ENCODE measurements around the gene SLC38A1.

Gene SLC38A1

DNA sequence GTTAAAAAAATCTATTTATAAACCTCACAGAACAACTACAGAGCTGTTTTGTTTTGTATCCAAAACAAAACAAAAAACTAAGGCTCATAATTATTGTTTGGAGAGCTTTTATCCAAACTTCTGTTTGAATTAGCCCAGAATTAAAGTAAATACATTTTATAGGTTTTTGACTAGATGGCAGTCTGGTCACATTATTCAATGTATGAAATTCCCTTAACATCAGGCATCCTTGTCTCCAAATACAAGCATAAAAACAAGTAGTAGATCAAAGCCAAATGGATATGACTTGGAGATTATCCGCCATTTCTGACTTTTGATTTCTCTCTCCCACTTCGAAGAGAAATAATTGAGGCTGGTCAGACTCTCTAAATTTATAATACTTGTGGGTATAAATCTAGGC is 63.5 kb downstream of the SLC38A1 start:
- H4K20me1 ChIP-seq (ENCODE audit: insufficient read depth, low read length): no peaks in the 10 kb centered on the region
- no peak overlapping the region for H3K4me3 ChIP-seq (ENCODE audit: low read depth, low read length, poor library complexity, severe bottlenecking)
- no peaks in the 10 kb centered on the region for H3F3A ChIP-seq (ENCODE audit: insufficient read depth, low read length)
- TF ChIP-seq, protein P1, sequence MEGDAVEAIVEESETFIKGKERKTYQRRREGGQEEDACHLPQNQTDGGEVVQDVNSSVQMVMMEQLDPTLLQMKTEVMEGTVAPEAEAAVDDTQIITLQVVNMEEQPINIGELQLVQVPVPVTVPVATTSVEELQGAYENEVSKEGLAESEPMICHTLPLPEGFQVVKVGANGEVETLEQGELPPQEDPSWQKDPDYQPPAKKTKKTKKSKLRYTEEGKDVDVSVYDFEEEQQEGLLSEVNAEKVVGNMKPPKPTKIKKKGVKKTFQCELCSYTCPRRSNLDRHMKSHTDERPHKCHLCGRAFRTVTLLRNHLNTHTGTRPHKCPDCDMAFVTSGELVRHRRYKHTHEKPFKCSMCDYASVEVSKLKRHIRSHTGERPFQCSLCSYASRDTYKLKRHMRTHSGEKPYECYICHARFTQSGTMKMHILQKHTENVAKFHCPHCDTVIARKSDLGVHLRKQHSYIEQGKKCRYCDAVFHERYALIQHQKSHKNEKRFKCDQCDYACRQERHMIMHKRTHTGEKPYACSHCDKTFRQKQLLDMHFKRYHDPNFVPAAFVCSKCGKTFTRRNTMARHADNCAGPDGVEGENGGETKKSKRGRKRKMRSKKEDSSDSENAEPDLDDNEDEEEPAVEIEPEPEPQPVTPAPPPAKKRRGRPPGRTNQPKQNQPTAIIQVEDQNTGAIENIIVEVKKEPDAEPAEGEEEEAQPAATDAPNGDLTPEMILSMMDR (IDR thresholded peaks at IDR 0.05; ENCODE audit: low read length): no peak
- no peak for TF ChIP-seq EZH2 (IDR thresholded peaks at IDR 0.05; ENCODE audit: borderline replicate concordance, low read length)
- H3K27me3 ChIP-seq (ENCODE audit: insufficient read depth, low read length): no peaks in the 10 kb centered on the region
- no peak overlapping the region for H3K9ac ChIP-seq (ENCODE audit: low read length)
- peaks cover 4% of the 10 kb centered on the region; the same call in 1 of the 2 replicates for H3K79me2 ChIP-seq (ENCODE audit: insufficient read depth, low read length)
- no peak overlapping the region for H3K4me2 ChIP-seq (ENCODE audit: low read length)
- H2AFZ ChIP-seq (ENCODE audit: low read length): no peak overlapping the region
- no peak overlapping the region for H3K27ac ChIP-seq (ENCODE audit: low read depth, low read length, poor library complexity, severe bottlenecking)
- no peaks in the 10 kb centered on the region for H3K9me2 ChIP-seq (ENCODE audit: low read depth, low read length)
- no peaks in the 10 kb centered on the region for H3K9me3 ChIP-seq (ENCODE audit: low read length)
- peaks cover 41% of the 10 kb centered on the region for H3K4me1 ChIP-seq (ENCODE audit: insufficient read depth, low read length, severe bottlenecking)
- H3K36me3 ChIP-seq (ENCODE audit: insufficient read depth, low read length): peaks cover 83% of the 10 kb centered on the region

DNA sequence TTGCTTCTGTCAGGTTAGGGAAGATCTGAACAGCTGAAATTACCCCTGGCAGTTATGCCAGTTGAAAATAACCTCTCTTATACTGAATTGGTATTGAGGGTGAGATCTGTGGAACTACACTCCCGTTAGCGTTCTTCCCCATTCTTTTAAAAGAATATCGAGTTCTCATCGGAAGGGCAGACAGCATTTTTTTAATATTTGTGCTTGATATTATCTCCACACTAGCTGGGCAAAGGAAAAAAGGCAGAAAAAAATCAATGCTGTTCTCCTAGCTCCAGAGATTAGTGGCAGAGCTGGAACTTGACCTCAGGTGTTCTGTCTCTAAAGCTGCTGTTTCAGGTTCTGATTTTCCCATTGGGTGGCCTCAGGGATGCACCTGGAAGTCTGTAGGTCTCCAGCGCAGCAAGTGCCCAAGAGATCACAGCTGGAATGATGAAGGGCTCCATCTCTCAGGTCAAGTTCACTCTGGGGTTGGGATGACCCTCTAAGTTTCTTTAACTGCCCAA is 67.5 kb downstream of the SLC38A1 start:
- H3K36me3 ChIP-seq (ENCODE audit: insufficient read depth, low read length): peaks cover 98% of the 10 kb centered on the region
- no peak overlapping the region for H2AFZ ChIP-seq (ENCODE audit: low read length)
- no peaks in the 10 kb centered on the region for H3K27me3 ChIP-seq (ENCODE audit: insufficient read depth, low read length)
- no peak overlapping the region for H3K4me2 ChIP-seq (ENCODE audit: low read length)
- no peaks in the 10 kb centered on the region for H4K20me1 ChIP-seq (ENCODE audit: insufficient read depth, low read length)
- H3K4me1 ChIP-seq (ENCODE audit: insufficient read depth, low read length, severe bottlenecking): peaks cover 1% of the 10 kb centered on the region
- no peaks in the 10 kb centered on the region for H3K9me3 ChIP-seq (ENCODE audit: low read length)
- H3K79me2 ChIP-seq (ENCODE audit: insufficient read depth, low read length): no peaks in the 10 kb centered on the region
- TF ChIP-seq EZH2 (IDR thresholded peaks at IDR 0.05; ENCODE audit: borderline replicate concordance, low read length): no peak
- TF ChIP-seq, protein P1 (IDR thresholded peaks at IDR 0.05; ENCODE audit: low read length): no peak
- H3F3A ChIP-seq (ENCODE audit: insufficient read depth, low read length): no peaks in the 10 kb centered on the region
- H3K4me3 ChIP-seq (ENCODE audit: low read depth, low read length, poor library complexity, severe bottlenecking): no peak overlapping the region
- no peak overlapping the region for H3K27ac ChIP-seq (ENCODE audit: low read depth, low read length, poor library complexity, severe bottlenecking)
- no peak overlapping the region for H3K9ac ChIP-seq (ENCODE audit: low read length)
- no peaks in the 10 kb centered on the region for H3K9me2 ChIP-seq (ENCODE audit: low read depth, low read length)

DNA sequence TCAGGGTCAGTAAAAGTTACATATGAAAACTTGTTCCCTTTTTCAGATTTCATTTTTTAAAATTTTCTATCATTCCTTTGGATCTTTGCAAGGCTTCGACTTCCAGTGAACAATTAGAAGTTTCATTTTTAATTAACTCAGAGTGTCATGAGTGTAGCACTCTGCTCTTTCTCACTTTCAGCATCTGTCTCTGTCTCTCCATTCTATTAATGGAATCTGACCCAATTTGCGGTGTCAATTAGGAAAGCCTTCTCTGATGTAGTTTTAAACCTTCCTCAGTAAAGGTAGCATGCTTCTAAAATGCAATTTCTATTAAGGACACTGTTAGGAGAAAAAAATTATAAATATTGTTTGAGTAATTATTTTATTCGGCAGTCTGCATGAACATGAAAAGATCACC is 68.3 kb downstream of the SLC38A1 start:
- H3K27ac ChIP-seq (ENCODE audit: low read depth, low read length, poor library complexity, severe bottlenecking): no peak overlapping the region
- no peak overlapping the region for H3K9ac ChIP-seq (ENCODE audit: low read length)
- TF ChIP-seq EZH2 (IDR thresholded peaks at IDR 0.05; ENCODE audit: borderline replicate concordance, low read length): no peak
- TF ChIP-seq, protein P1 (IDR thresholded peaks at IDR 0.05; ENCODE audit: low read length): no peak
- no peaks in the 10 kb centered on the region for H3K79me2 ChIP-seq (ENCODE audit: insufficient read depth, low read length)
- H3K36me3 ChIP-seq (ENCODE audit: insufficient read depth, low read length): peaks cover 98% of the 10 kb centered on the region
- H3K27me3 ChIP-seq (ENCODE audit: insufficient read depth, low read length): no peaks in the 10 kb centered on the region
- H3F3A ChIP-seq (ENCODE audit: insufficient read depth, low read length): no peaks in the 10 kb centered on the region
- no peaks in the 10 kb centered on the region for H3K4me1 ChIP-seq (ENCODE audit: insufficient read depth, low read length, severe bottlenecking)
- H3K9me3 ChIP-seq (ENCODE audit: low read length): no peaks in the 10 kb centered on the region
- no peak overlapping the region for H3K4me2 ChIP-seq (ENCODE audit: low read length)
- H2AFZ ChIP-seq (ENCODE audit: low read length): no peak overlapping the region
- no peaks in the 10 kb centered on the region for H4K20me1 ChIP-seq (ENCODE audit: insufficient read depth, low read length)
- no peaks in the 10 kb centered on the region for H3K9me2 ChIP-seq (ENCODE audit: low read depth, low read length)
- H3K4me3 ChIP-seq (ENCODE audit: low read depth, low read length, poor library complexity, severe bottlenecking): no peak overlapping the region
